ENCODE measurements around the gene ARFGAP2. TPM values are rescaled to one million over a fixed set of nuclear protein-coding genes. Genes with fewer than 3 reads are reported as not detected.

ARFGAP2 gene
- total and polyA plus RNA-seq, 8 donors, result 40.1 to 78.9 (median 63.3) TPM

GRCh38 chr11:47143322-47143721 lies 33.4 kb downstream of the ARFGAP2 start:
- TF ChIP-seq CTCF (IDR thresholded peaks at IDR 0.05), result no peak
- H3K9me3 ChIP-seq, result no peaks in the 10 kb centered on the region
- no peak overlapping the region for H3K27ac ChIP-seq
- no peak overlapping the region for H3K4me3 ChIP-seq
- 54 to 70% methylated on average over 3 of the region's 3 CpGs for WGBS, 2 donors
- no peaks in the 10 kb centered on the region for H3K36me3 ChIP-seq
- peaks cover 0 to 3% (median under 1%) of the 10 kb centered on the region in 3 donors for H3K4me1 ChIP-seq
- peak in 3 of 4 donors; percentile 58 to 89 (median 76) for ATAC-seq
- no peaks in the 10 kb centered on the region for H3K27me3 ChIP-seq
- FAIRE-seq, result no peak
- DNase-seq, result no peak
- intact Hi-C loops (cut with DNase I), result no loop called here

GRCh38 chr11:47139878-47140277 lies 36.8 kb downstream of the ARFGAP2 start:
- Histone ChIP-seq H3K4me3 (no peak overlapping the region), H3K27me3 (no peaks in the 10 kb centered on the region), H3K4me1 (peaks cover 0 to 3% (median 0%) of the 10 kb centered on the region in 3 donors), H3K9me3 (no peaks in the 10 kb centered on the region), H3K27ac (no peak overlapping the region), H3K36me3 (no peaks in the 10 kb centered on the region)
- intact Hi-C loops (cut with DNase I), result no loop called here
- FAIRE-seq (no peak), DNase-seq (no peak), ATAC-seq (peak in 3 of 4 donors; percentile 25 to 66 (median 32))
- 37 to 41% methylated on average over 4 of the region's 4 CpGs for WGBS, 2 donors
- TF ChIP-seq CTCF (IDR thresholded peaks at IDR 0.05), result no peak

- Histone ChIP-seq H3K36me3 (no peaks in the 10 kb centered on the region), H3K4me1 (peaks cover 10 to 13% (median 11%) of the 10 kb centered on the region in 3 donors), H3K9me3 (no peaks in the 10 kb centered on the region), H3K27me3 (no peaks in the 10 kb centered on the region), H3K4me3 (no peak overlapping the region), H3K27ac (no peak overlapping the region)
- no peak for FAIRE-seq
- intact Hi-C loops (cut with DNase I), result no loop called here
- DNase-seq, result no peak
- ATAC-seq, result no peak
- 94 to 96% methylated on average over 2 of the region's 2 CpGs for WGBS, 2 donors
- TF ChIP-seq CTCF (IDR thresholded peaks at IDR 0.05), result no peak
These were observed 39.2 kb downstream of the ARFGAP2 start for GRCh38 chr11:47137476-47137875.

- Histone ChIP-seq H3K36me3 (no peaks in the 10 kb centered on the region), H3K4me1 (peaks cover 14 to 18% (median 15%) of the 10 kb centered on the region in 3 donors), H3K27ac (no peak overlapping the region), H3K9me3 (no peaks in the 10 kb centered on the region), H3K4me3 (no peak overlapping the region), H3K27me3 (no peaks in the 10 kb centered on the region)
- 83 to 85% methylated on average over 3 of the region's 3 CpGs for WGBS, 2 donors
- FAIRE-seq, result no peak
- no peak for ATAC-seq
- intact Hi-C loops (cut with DNase I), result no loop called here
- DNase-seq, result no peak
- no peak for TF ChIP-seq CTCF (IDR thresholded peaks at IDR 0.05)
These were observed 39.8 kb downstream of the ARFGAP2 start for GRCh38 chr11:47136921-47137320.

- FAIRE-seq (no peak), ATAC-seq (no peak), DNase-seq (no peak)
- Histone ChIP-seq H3K4me3 (no peak overlapping the region), H3K4me1 (peaks cover 19 to 24% (median 21%) of the 10 kb centered on the region in 3 donors), H3K9me3 (no peaks in the 10 kb centered on the region), H3K27ac (no peak overlapping the region), H3K36me3 (no peaks in the 10 kb centered on the region), H3K27me3 (no peaks in the 10 kb centered on the region)
- WGBS, 2 donors, result 87 to 88% methylated on average over 3 of the region's 3 CpGs
- intact Hi-C loops (cut with DNase I), result no loop called here
- TF ChIP-seq CTCF (IDR thresholded peaks at IDR 0.05), result no peak
These were observed 40.4 kb downstream of the ARFGAP2 start for GRCh38 chr11:47136327-47136726.

Measured in pancreas (tissue), 10 donors.